Activated T-cell treated with anti-CD3 and anti-CD28 coated beads, Interleukin-2, amount 50 U/mL, for 24 hours (primary cell): Measurements from ENCODE around the gene PSTPIP2.
A peak's percentile ranks its signal among the peaks of the same experiment; 100 is the strongest.

Experiments
- DNase-seq: peaks from one replicate; pipeline ENCODE4 v3.0.0-alpha.2; 2020
- H3K27ac Mint-ChIP-seq: 2 replicates; pipeline ENCODE4 v1.8.0; 2020; ENCODE audit warnings: mild to moderate bottlenecking, mixed read lengths
- H3K27me3 Mint-ChIP-seq: 2 replicates; pipeline ENCODE4 v1.8.0; 2020; ENCODE audit warnings: mixed read lengths
- H3K36me3 Mint-ChIP-seq: 2 replicates; pipeline ENCODE4 v1.8.0; 2020; ENCODE audit warnings: low read depth, mixed read lengths
- H3K4me1 Mint-ChIP-seq: 2 replicates; pipeline ENCODE4 v1.8.0; 2020; ENCODE audit warnings: low read depth, mixed read lengths
- H3K4me3 Mint-ChIP-seq: 2 replicates; pipeline ENCODE4 v1.8.0; 2020; ENCODE audit warnings: mild to moderate bottlenecking, moderate library complexity, mixed read lengths
- H3K9me3 Mint-ChIP-seq: 2 replicates; pipeline ENCODE4 v1.8.0; 2020; ENCODE audit warnings: mixed read lengths

The PSTPIP2 gene

DNA sequence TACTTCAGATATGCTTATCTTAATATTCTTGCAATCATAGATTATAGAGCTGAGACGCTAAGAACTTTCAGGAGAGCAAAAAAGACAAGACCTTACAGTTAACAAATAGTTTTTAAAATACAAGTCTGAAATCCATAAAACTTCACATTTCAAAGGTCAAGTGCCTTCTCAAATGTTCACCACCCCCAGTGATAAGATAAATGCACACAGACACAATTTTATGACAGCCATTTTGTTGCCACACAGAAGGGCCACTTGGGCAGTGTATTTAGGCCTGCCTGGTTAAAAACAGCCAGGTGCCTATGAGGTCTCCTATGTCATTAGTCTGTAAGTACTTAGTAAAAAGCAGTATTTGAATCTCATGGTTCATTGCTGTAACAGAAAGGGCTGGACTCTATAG is 8.1 kb upstream of the PSTPIP2 start:
- DNase-seq, result no peak
- Mint-ChIP-seq H3K27ac (peak overlapping the region; percentile 61), H3K4me1 (no peaks in the 10 kb centered on the region), H3K36me3 (peaks cover 84% of the 10 kb centered on the region), H3K9me3 (no peaks in the 10 kb centered on the region), H3K27me3 (no peaks in the 10 kb centered on the region), H3K4me3 (no peak overlapping the region)

DNA sequence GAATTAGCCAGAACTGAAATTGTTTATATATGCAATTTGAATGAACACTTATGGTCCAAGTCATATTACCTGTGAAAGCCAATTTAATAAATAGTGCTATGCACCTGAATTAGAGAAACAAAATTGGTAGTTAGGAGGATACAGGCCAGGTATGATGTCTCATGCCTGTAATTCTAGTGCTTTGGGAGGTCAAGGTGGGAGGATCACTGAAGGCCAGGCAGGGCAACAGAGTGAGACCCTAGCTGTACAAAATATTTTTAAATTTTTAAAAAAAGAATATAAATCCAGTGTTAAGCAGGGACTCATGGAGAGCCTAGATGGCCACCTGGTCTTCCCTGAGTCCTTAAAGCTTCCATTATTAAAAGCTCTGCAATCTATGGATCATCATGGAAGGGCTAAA is 7.3 kb upstream of the PSTPIP2 start:
- no peak for DNase-seq
- Mint-ChIP-seq H3K4me3 (no peak overlapping the region), H3K4me1 (no peaks in the 10 kb centered on the region), H3K9me3 (no peaks in the 10 kb centered on the region), H3K27me3 (no peaks in the 10 kb centered on the region), H3K27ac (no peak overlapping the region), H3K36me3 (peaks cover 76% of the 10 kb centered on the region)

DNA sequence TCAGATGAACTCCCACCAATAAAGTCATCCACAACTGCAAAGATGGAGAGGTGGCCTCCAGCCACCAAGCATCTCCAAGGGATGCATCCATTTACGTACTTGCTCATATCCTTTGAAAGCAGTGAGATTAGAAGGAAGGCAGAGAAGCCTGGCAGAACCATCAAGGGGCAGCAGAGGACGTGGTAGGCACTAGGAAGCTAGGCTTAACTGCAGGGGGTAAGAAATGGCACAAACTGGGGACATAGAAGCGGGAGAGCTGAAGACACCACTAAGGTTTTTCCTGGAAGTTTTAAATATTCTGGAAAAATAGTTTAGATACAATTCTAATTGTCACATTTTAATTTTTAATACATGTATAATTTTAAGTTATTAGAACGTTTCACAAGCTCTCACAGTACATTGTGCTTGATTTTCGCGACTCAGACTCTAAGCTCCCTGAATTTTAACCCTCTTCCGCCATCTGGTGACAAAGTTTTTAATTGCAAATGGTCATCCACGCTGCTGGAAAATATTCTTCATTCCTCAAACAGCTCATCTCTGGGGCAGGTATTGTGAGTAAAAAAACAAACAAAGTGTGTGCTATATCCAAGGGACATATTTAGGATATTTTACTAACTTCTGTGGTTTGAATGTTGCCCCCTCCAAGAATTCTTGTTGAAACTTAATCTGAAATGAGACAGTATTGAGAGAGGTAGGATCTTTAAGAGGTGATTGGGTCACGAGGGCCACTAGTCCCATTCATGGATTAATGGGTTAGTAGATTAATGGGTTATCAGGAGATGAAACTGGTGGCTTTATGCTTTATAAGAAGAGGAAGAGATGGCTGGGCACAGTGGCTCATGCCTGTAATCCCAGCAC is 1.6 kb upstream of the PSTPIP2 start:
- Mint-ChIP-seq H3K4me1 (peaks cover 44% of the 10 kb centered on the region), H3K9me3 (no peaks in the 10 kb centered on the region), H3K27ac (peak overlapping the region; percentile 33), H3K36me3 (peaks cover 28% of the 10 kb centered on the region), H3K27me3 (no peaks in the 10 kb centered on the region), H3K4me3 (no peak overlapping the region)
- DNase-seq, result peak; percentile 48

DNA sequence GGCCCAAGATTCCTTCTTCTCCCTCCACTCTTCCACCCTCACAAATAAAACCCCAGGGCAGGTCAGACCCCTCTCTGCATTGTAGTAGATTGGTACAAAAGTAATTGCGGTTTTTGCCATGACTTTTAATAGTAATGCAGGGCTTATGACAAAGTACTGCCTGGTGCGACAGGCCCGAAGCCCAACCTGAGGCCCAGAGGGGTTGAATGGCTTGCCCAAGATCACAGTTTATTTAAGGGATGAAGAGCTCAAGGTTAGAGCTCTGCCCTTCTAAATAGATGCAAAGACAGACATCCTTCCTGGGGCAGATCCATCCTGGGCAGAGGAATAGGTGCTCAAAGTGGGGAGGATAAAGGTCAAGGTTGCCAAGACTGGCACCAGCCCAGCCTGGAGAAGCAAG is 899 bp upstream of the PSTPIP2 start:
- no peaks in the 10 kb centered on the region for H3K9me3 Mint-ChIP-seq

DNA sequence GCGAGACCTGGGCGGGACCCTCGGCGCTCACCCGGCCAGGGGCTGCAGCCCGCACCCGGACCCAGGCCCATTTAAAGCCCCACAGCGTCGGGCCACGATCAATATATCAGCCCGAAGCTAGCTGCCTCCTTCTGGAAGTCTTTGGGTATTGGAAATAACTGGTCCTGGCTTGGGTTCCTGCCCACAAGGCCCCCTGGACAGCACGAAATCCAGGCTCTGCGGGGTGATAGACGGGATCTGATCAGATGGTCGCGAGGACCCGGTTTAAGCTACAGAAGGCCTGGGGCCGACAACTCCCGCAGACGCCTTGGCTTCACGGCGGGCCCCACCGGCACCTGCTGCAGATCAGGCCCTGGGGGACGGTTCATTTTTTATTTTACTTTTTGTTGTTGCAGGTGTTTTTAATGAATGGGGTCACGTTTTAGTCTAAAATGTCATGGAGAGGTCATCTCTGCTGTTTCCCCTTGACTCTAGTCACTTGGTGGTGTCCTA is 362 bp upstream of the PSTPIP2 start:
- Mint-ChIP-seq H3K9me3 (no peaks in the 10 kb centered on the region), H3K36me3 (peaks cover 19% of the 10 kb centered on the region), H3K4me1 (peaks cover 46% of the 10 kb centered on the region), H3K4me3 (peak overlapping the region; percentile 82), H3K27ac (peak overlapping the region; percentile 78), H3K27me3 (no peaks in the 10 kb centered on the region)
- no peak for DNase-seq

More for the DNA sequence above, 899 bp upstream of the PSTPIP2 start:
- Mint-ChIP-seq H3K4me1 (peaks cover 46% of the 10 kb centered on the region), H3K27ac (peak overlapping the region; percentile 78), H3K27me3 (no peaks in the 10 kb centered on the region), H3K4me3 (peak overlapping the region; percentile 82), H3K36me3 (peaks cover 23% of the 10 kb centered on the region)
- DNase-seq, result no peak

DNA sequence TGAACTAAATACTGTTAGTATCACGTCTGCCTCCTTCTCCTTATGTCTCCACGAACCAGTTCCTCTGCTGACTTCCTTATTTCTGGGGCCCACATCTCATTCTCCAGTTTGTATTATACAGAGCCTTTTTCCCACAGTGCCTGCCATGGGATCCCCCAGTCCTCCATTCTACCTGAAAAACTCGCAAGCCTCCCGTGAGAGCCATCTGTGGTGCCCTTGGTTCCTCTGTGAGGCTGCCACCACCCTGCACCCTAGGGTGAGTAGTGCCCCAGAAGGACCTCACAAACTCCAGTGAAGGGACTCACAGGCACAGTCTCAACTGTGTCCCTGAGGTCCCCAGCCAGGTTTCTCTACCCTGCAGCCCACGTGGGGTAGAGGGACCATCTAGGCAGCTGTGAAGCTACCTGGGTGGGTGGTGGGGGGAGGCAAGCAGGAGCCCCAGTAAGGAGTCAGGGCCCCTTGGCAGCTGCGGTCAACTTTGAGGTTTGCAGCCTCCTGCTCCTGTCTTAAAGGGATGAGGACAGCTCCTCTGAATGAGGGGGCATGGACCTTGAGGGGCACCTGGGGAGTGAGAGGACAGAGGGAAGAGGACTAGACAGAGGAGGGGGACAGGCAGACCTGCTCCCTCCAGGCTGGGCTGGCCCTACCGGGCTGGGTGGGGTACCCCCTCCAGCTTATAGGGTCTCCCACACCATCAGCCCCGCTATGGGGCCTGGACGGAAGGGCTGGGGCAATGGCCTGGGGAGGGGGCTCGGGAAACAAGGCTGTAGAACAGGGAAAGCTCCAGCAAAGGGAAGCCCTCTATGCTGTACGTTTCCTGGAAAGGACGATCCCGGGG is 1.0 kb downstream of the PSTPIP2 start:
- peak overlapping the region; percentile 82 for H3K4me3 Mint-ChIP-seq
- H3K27ac Mint-ChIP-seq, result peak overlapping the region; percentile 81
- H3K36me3 Mint-ChIP-seq, result peaks cover 11% of the 10 kb centered on the region
- DNase-seq, result peak; percentile 59
- H3K4me1 Mint-ChIP-seq, result peaks cover 49% of the 10 kb centered on the region
- H3K27me3 Mint-ChIP-seq, result no peaks in the 10 kb centered on the region
- no peaks in the 10 kb centered on the region for H3K9me3 Mint-ChIP-seq

DNA sequence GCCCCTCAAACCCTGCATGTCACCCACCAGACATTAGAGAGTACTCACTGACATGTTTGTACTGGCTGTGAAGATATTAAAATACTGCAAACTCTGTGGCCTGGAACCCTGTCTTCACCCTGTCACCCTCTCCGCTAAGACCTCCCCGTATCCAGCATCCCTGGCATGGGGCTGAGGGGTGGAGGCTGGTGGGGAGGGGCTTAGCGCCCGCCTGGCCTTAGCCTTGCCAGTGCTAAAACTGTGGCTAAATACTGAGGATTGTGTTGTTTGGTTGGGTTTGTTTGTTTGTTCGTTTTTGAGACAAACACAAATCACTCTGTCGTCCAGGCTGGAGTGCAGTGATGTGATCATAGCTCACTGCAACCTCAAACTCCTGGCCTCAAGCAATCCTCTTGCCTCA is 1.8 kb downstream of the PSTPIP2 start:
- Mint-ChIP-seq H3K27me3 (no peaks in the 10 kb centered on the region), H3K27ac (peak overlapping the region; percentile 81), H3K9me3 (no peaks in the 10 kb centered on the region), H3K4me3 (peak overlapping the region; percentile 82), H3K36me3 (peaks cover 9% of the 10 kb centered on the region), H3K4me1 (peaks cover 49% of the 10 kb centered on the region)
- DNase-seq, result no peak

DNA sequence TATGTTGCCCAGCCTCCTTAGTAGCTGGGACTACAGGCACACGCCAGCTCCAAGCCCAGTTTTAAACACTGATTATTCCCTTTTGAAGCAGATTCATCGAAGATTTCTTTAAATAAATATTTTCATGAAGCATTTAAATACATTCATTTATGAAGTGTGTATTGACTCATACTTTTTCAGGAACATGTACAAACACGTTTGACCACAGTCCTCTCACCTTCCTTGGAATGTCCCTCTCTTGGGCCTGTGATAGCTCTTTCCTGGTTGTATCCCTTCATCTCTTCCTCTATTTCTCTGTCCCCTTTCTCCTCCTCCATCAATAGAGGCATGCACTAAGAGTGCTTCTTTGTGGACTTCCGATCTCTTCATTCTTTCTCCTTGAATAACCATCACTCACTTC is 2.5 kb downstream of the PSTPIP2 start:
- Mint-ChIP-seq H3K9me3 (no peaks in the 10 kb centered on the region), H3K4me3 (peak overlapping the region; percentile 82), H3K27me3 (no peaks in the 10 kb centered on the region), H3K27ac (peak overlapping the region; percentile 81), H3K36me3 (peaks cover 9% of the 10 kb centered on the region), H3K4me1 (peaks cover 51% of the 10 kb centered on the region)
- DNase-seq, result no peak

DNA sequence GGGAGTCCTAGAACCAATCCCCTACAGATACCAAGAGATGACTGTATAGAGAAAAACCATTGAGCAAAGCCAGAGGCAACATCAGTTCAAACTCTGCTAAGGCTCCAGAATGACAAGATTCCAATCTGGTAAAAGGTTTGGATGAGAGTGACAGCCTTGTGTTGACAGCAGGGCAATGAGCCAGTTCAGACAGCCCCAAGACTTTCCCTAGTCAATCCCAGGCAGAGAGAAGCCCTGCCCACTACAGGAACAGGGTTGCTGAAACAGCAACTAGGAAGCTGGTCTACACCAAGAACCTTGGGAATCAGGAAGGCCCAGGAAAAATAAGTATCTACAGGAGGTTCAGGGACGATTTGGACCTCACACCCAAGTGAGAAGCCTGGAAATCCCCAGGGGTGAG is 3.3 kb downstream of the PSTPIP2 start:
- H3K36me3 Mint-ChIP-seq, result peaks cover 5% of the 10 kb centered on the region
- peaks cover 51% of the 10 kb centered on the region for H3K4me1 Mint-ChIP-seq
- DNase-seq, result no peak
- peak overlapping the region; percentile 82 for H3K27ac Mint-ChIP-seq
- H3K9me3 Mint-ChIP-seq, result no peaks in the 10 kb centered on the region
- H3K27me3 Mint-ChIP-seq, result no peaks in the 10 kb centered on the region
- no peak overlapping the region for H3K4me3 Mint-ChIP-seq

DNA sequence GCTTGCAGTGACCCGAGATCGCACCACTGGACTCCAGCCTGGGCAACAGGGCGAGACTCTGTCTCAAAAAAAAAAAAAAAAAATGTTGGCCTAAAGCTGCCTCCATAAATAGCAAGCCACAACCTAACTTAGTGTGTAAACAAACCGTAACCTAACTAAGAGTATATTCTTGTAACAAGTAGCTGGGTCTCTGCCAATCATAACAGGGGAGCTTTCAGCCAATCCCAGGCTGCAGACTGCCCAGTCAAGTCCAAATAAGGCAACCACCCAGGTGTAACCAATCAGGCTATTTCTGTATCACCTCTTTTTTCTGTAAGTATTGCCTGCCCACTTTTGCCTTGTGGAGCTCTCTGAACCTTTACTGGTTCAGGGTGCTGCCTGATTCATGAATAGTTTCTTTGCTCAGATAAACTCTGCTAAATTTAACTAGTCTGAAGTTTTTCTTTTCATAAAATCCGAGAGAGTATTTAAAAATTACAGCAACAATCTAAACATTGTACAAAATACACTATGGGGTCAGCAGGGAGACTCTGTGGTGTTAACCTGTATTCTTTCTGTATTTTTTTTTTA is 4.5 kb downstream of the PSTPIP2 start:
- no peak overlapping the region for H3K27ac Mint-ChIP-seq
- H3K4me3 Mint-ChIP-seq, result no peak overlapping the region
- no peak for DNase-seq
- H3K9me3 Mint-ChIP-seq, result no peaks in the 10 kb centered on the region
- H3K36me3 Mint-ChIP-seq, result peaks cover 5% of the 10 kb centered on the region
- peaks cover 45% of the 10 kb centered on the region for H3K4me1 Mint-ChIP-seq
- H3K27me3 Mint-ChIP-seq, result no peaks in the 10 kb centered on the region

DNA sequence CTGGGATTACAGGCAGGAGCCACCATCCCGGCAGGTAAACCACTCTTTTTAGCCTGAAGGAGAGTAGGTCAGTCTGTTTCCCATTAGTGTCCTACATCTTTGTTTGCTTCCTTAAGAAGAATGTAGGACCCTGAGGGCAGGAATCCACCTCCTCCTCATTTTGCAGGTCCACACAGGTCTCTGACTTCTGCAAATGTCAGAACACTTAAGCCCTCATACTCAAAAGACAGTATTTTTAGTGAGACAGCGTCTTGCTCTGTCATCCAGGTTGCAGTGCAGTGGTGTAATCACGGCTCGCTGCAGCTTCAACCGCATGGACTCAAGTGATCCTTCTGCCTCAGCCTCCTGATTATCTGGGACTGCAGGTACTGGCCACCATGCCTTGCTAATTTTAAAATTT is 9.3 kb downstream of the PSTPIP2 start:
- no peaks in the 10 kb centered on the region for H3K9me3 Mint-ChIP-seq
- no peak overlapping the region for H3K27ac Mint-ChIP-seq
- peaks cover 1% of the 10 kb centered on the region for H3K36me3 Mint-ChIP-seq
- H3K4me1 Mint-ChIP-seq, result peaks cover 21% of the 10 kb centered on the region
- DNase-seq, result no peak
- H3K4me3 Mint-ChIP-seq, result no peak overlapping the region
- no peaks in the 10 kb centered on the region for H3K27me3 Mint-ChIP-seq

DNA sequence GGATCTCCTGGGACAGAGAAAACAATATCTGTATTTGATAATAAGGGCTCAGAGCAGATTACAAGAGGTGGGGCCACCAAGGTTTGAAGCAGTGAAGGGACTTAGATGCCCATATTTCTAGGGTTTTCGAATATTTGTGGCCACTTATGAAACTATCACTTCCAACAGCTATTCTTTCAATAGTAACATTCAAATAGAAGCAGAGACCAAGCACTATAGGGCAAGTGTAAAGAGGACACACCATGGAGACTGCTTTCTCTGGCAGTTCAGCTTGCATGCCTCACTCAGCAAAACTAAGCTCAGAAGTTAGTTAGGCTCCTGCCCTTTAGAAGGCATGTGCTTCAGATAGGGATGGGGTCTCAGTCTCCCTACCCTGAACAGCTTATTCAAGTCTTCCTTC is 10.3 kb downstream of the PSTPIP2 start:
- H3K4me1 Mint-ChIP-seq, result peaks cover 21% of the 10 kb centered on the region
- H3K36me3 Mint-ChIP-seq, result no peaks in the 10 kb centered on the region
- no peak for DNase-seq
- H3K4me3 Mint-ChIP-seq, result no peak overlapping the region
- H3K27me3 Mint-ChIP-seq, result no peaks in the 10 kb centered on the region
- no peaks in the 10 kb centered on the region for H3K9me3 Mint-ChIP-seq
- H3K27ac Mint-ChIP-seq, result no peak overlapping the region

DNA sequence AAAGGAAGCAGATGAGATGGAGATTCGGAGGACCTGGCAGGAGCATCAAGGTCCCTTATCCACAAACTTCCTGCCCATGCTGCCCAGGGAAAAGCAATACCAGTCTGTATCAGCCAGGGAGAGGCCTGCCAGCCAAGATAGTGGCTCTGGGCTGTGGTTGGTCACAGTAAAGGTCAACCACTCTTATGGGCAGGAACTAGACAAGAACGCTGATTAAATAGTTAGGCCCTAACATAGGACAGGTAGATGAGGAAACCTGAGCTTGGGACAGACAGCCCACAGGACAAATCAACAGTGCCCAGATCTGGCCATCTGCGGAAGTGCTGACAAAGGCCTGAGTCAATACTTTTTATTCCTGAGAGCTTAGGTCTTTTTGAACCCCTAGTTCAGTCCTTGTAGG is 10.7 kb downstream of the PSTPIP2 start:
- no peak for DNase-seq
- Mint-ChIP-seq H3K4me3 (no peak overlapping the region), H3K4me1 (peaks cover 21% of the 10 kb centered on the region), H3K36me3 (no peaks in the 10 kb centered on the region), H3K9me3 (no peaks in the 10 kb centered on the region), H3K27me3 (no peaks in the 10 kb centered on the region), H3K27ac (no peak overlapping the region)

DNA sequence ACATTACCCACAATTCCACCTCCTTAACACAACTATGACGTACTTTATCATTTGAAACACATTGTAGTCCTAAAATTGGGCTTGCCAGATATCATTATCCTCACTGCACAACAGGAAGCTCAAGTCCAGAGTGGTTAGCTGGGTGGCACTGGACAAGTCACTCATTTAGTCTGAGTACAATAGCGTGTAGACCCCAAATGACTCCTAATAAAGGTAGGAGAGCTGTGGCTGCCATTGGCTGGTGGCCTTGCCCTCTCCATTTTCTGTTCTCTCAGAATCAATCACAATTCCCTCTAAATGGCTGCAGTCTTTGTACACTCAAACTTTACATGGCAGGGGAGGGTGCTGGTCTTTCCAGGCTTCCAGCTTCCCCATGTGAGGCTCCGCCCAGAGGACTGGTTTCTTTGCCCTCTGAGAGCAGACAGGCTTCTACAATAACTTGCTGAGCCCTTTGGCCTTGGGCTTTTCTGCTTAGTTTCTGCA is 11.7 kb downstream of the PSTPIP2 start:
- DNase-seq, result no peak
- H3K27me3 Mint-ChIP-seq, result no peaks in the 10 kb centered on the region
- peaks cover 29% of the 10 kb centered on the region for H3K4me1 Mint-ChIP-seq
- H3K9me3 Mint-ChIP-seq, result no peaks in the 10 kb centered on the region
- no peaks in the 10 kb centered on the region for H3K36me3 Mint-ChIP-seq
- H3K4me3 Mint-ChIP-seq, result no peak overlapping the region
- no peak overlapping the region for H3K27ac Mint-ChIP-seq
